HuH-7.5 (cell line): ENCODE data around the gene MAP2K1.
"Not testable (repeated sequence)": the region's sequence is repeated elsewhere in the genome, so short reads cannot be mapped to it uniquely, and the experiment has no call there.

Source experiments
- DNase-seq: peaks from one replicate; pipeline ENCODE4 v3.0.0; 2011; ENCODE audit warnings: low spot score

Gene MAP2K1

DNA sequence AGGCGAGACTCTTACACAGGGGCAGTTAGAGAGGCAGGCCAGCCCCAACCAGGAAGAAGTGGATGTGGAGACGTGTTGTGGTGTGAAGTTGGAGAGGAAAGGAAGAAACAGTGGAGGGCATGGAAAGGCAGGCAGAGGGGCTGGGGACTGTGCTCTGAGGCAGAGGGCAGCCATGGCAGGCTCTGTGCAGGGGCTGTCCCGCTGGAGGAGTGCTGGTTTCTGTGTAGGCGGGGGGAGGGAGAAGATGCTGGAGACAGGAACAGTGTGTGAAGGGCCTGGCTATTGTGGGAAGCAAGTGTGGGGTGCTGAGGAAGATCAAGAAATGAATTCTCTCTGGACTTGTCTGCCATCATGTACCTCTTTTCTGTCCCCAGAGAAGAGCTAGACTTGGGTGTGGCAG lies 89.8 kb downstream of the MAP2K1 start:
- no peak for DNase-seq

DNA sequence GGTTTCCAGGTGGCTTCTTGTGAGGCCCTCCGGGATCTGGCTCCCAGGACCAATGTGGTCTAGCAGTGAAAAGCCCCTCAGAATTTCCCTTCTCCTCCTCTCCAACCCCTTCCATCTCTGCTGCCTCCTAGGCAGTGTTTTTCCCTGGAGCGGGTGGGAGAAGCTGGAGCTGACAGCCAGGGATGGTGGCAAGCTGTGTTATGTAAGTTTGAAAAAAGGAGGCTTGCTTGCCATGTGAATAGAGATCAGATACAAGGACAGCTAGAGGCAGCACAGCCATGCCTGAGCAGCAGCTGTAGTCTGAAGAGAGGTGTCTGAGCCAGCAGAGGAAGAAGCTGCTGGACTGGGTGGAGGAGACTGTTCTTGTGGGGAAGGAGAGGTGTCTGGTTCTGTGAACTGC lies 90.3 kb downstream of the MAP2K1 start:
- DNase-seq, result no peak

DNA sequence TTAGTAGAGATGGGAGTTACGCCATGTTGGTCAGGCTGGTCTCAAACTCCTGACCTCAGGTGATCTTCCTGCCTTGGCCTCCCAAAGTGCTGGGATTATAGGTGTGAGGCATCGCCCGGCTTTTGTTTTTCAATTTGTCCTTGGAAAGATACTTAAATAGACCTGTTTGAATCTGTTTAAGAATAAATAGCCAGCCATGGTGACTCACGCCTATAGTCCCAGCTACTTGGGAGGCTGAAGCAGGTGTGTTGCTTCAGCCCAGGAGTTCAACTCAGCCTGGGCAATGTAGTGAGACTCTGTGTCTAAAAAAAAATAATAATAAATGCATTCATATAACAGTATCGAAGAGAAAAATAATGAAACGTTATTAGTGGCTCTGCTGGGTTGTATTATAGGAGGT lies 93.6 kb downstream of the MAP2K1 start:
- DNase-seq, result no peak

- DNase-seq, result no peak
These were observed 94.6 kb downstream of the MAP2K1 start for GRCh38 chr15:66481107-66481856.

DNA sequence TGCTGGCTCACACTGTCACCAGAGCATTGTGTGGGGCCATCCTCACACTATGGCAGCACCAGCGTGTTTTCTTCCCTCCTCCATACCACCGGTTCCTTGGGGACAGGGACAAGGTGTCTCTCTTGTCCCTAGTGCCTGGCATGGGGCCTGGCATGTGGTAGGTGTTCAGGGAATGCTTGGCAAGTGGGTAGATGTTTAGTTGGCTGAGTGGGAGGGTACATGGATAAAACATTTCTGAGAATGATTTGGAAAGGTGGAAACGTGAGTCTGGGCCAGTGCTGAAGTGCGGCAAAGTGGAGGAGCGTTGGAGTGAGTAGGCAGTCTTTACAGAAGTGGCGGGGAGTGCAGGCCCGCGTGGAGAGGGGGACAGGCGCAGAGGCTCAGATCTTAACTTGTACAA lies 95.8 kb downstream of the MAP2K1 start:
- DNase-seq, result no peak

DNA sequence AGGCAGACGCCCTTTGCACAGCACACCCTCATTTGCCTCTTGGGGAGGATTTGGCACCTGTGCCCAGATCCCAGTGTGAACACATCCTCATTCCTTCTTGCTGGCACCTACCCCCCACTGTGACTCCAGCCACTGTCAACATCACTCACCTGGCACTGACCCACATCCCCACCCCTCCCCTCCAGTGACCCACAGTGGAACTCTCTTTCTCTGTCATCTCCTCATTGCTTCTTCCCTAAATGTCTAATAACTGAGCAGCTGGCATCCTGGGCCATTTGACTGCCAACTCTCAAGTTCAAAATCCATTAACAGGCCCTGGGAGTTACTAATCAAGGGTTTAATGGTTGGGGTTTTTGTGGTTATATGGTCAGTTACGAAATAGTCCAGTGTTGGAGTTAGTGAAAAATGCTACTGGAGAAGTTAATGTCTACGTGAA lies 96.4 kb downstream of the MAP2K1 start:
- no peak for DNase-seq

DNA sequence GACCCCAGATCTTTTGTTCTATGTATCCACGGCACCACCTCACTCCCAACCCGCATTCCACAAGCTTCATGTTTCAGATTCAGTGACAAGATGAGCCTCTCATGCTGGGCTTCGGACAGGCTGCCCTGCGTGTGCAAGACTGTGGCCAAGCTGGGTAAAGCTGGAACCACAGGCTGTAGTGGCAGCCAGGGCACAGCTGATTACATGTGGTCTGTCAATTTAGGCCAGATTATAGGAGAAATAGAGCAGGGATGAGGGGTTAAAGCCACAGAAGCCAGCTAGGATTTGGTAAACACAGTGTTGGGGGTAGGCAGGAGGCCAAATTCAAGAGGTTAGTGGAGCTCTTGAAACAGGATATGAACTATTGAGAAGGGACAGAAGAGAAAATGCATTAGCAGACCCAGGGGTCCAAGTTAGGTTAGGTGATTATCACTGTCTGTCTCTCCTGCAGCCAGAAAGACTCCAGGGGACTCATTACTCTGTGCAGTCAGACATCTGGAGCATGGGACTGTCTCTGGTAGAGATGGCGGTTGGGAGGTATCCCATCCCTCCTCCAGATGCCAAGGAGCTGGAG lies 97.9 kb downstream of the MAP2K1 start:
- DNase-seq, result no peak

GRCh38 chr15:66486887-66487286 lies 100.2 kb downstream of the MAP2K1 start:
- no peak for DNase-seq

DNA sequence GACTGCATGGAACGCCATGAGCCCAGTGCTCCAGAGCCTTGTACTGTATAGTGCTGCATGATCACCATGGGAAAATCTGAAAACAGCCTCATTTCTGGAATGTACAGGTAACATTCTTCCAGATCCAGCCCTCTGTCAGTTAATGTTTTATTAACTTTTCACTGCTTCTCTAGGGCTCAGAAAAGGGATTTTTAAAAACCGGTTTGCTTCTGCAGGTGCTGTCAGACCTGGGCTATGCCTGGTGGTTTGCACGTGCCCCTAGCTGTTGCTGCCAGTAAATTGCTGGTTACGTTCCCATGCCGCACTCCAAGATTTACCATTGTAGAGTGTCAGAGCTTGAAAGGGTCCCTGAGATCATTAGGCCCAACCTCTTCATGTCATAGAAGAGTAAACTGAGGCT lies 101.8 kb downstream of the MAP2K1 start:
- DNase-seq, result no peak

GRCh38 chr15:66489179-66489791 lies 102.6 kb downstream of the MAP2K1 start:
- DNase-seq, result no peak

GRCh38 chr15:66491846-66492245 lies 105.1 kb downstream of the MAP2K1 start:
- no peak for DNase-seq

GRCh38 chr15:66494262-66494661 lies 107.5 kb downstream of the MAP2K1 start:
- no peak for DNase-seq

DNA sequence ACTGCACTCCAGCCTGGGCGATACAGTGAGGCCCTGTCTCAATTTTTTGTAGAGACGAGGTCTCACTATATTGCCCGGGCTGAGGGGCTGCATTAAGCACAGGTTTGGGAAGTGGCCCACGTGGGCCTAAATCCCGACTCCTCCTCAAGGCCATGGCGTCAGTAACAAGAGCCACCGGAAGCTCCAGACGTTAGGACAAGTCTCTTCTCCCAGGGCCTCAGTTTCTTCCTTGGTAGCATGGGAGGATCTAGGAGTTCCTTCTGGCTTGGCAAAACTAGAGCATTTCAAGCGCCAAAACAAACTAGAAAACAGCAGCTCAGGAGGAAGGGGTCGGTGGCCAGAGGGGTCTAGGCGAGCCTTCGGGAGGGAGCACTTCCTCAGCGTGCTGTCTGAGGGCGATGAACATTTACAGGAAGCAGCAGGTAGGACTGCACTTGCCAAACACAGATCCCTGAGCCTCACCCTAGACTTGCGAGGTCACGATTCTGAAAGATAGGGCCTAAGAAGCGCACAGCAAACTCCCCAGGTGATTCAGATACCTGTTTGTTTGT lies 110.3 kb downstream of the MAP2K1 start:
- no peak for DNase-seq

DNA sequence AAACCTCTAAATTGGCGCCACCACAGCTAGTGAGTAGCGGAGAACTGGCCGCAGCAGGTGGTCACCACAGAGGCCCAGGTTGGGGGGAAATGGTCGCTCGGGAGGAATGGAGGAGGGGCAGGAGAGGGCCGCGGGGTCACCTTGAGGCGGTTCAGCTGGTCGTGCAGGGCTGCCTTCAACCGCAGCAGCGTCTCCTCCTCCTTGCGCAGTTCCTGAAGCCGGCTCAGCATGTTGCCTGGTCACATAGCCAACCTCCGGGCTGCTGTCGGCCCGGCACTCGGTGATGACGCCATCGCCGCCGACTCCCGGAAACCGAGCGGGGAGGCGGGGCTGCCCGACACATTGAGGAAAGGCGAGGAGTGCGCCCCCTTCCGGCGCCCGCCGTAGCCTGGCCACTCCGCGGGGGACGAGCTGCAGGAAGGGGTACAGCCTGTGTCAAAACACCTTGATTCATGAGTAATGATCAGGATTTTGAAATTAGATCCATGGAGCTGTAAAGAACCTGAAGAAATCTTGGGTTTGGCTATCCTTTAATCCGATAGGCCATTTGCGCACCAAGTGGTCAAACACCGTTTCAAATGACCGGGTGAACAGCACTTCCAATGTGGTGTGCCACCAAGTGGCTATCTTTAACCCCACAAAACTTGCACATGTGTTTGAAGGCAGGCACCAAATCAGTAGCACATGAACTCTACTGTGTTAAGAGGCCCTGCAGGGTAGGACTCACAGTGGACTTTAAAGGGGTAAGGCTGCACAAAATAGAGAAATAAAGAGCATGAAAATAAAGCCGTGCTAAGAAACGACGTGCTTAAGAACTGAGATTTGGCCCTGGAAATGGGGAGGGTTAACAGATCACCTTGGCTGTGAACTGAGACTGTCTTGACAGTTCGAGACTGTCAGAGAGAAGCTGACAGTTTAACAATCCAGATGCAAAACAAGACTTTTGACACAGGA lies 111.1 kb downstream of the MAP2K1 start, which contains the start of gene SNAPC5:
Gene SNAPC5, minus strand, starts transcription at position 261 of the 954 bp plus-strand sequence. Its CDS starts 31 bp downstream, at position 230.
- peak; percentile 83 for DNase-seq

- DNase-seq, result no peak
These were observed 112.0 kb downstream of the MAP2K1 start for GRCh38 chr15:66498501-66499386.

- not testable (repeated sequence) for DNase-seq
These were observed 113.6 kb downstream of the MAP2K1 start for GRCh38 chr15:66500346-66500745.

DNA sequence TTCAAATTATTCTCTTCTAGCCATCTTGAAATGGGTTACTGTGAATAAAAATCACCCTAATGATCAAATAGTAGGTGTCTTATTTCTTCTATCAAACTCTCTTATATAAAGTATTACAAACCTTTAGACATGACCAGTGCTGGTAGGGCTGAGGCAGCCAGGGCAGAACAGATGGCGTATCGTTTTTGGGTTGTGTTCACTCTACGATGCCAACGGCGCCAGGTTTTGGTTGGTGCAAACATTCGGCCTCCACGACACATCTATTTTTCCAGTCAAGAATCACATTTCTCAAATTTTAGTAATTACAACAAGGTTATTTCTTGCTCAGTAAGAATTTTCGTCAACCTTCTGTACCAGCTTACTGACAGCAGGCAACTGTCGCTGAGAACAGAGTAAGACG lies 115.8 kb downstream of the MAP2K1 start:
- no peak for DNase-seq

DNA sequence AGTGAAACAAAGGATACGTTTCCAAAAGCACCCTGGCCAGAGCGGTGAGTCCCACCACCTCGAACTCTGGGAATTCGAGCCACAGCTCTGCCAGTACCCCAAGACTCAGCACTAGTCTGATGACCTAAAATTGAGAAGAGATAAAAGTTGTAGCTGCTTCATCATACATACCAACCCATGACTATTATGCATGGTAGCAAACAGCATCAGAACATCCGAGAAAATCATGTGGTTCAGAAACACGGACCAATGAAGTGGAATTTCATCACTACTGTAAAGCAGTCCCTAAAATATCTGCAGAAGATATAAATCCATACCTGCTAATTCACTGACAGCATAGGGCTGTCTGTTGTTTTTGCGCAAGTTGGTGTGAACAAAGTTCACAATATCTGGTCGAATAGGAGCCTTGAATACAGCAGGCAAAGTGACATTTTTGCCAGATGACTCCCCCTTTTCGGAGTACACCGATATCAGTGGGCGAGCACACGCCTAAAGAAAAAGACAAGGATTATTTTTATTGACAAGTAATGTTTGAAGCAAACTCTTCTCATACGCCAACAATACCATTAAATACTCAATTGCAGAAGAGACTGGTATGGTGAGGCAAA lies 116.4 kb downstream of the MAP2K1 start:
- DNase-seq, result not testable (repeated sequence)

GRCh38 chr15:66503780-66504562 lies 117.3 kb downstream of the MAP2K1 start:
- DNase-seq, result no peak
